HG03432 (cell line): ENCODE results near the gene PER2.

Experiments used
- ATAC-seq: cut with Tn5 transposase; IDR thresholded peaks from one replicate; pipeline ENCODE4 v1.9.1; 2021; ENCODE audit warnings: mild to moderate bottlenecking, moderate library complexity; ENCODE audit not compliant: unreplicated experiment

The PER2 gene

GRCh38 chr2:238231809-238232208 lies 56.6 kb downstream of the PER2 start:
- no peak for ATAC-seq

- peak; percentile 76 for ATAC-seq
Measured at GRCh38 chr2:238231251-238231793, 57.1 kb downstream of the PER2 start.

- no peak for ATAC-seq
Measured at GRCh38 chr2:238230699-238231098, 57.7 kb downstream of the PER2 start.

GRCh38 chr2:238228700-238229099 lies 59.7 kb downstream of the PER2 start:
- ATAC-seq = no peak

GRCh38 chr2:238227587-238228032 lies 60.8 kb downstream of the PER2 start:
- ATAC-seq = no peak

GRCh38 chr2:238226698-238227586 lies 61.5 kb downstream of the PER2 start:
- no peak for ATAC-seq

GRCh38 chr2:238225911-238226697 lies 62.3 kb downstream of the PER2 start:
- ATAC-seq = no peak

- ATAC-seq = no peak
Measured at GRCh38 chr2:238225121-238225520, 63.3 kb downstream of the PER2 start.

GRCh38 chr2:238224356-238225035 lies 63.9 kb downstream of the PER2 start:
- no peak for ATAC-seq

- no peak for ATAC-seq
Measured at GRCh38 chr2:238220892-238221521, 67.4 kb downstream of the PER2 start.

GRCh38 chr2:238220274-238220891 lies 68.0 kb downstream of the PER2 start:
- no peak for ATAC-seq

- no peak for ATAC-seq
Measured at GRCh38 chr2:238216651-238217184, 71.7 kb downstream of the PER2 start.

GRCh38 chr2:238207006-238207405 lies 81.4 kb downstream of the PER2 start:
- no peak for ATAC-seq

GRCh38 chr2:238203973-238204683 lies 84.3 kb downstream of the PER2 start:
- no peak for ATAC-seq

- peak; percentile 97 for ATAC-seq
Measured at GRCh38 chr2:238203094-238203972, 85.1 kb downstream of the PER2 start, which contains the start of gene ILKAP. Gene ILKAP, minus strand, starts transcription at chr2:238203695. Its CDS starts 142 bp downstream, at chr2:238203553.

- no peak for ATAC-seq
Measured at GRCh38 chr2:238202326-238203093, 85.9 kb downstream of the PER2 start.
